HG02970 (cell line): ENCODE data around the gene NAA60.
"Not testable (repeated sequence)": the region's sequence is repeated elsewhere in the genome, so short reads cannot be mapped to it uniquely, and the experiment has no call there.

ENCODE experiments used
- ATAC-seq: cut with Tn5 transposase; IDR thresholded peaks from one replicate; pipeline ENCODE4 v1.9.1; 2021; ENCODE audit warnings: mild to moderate bottlenecking, moderate library complexity, moderate number of reproducible peaks; ENCODE audit not compliant: unreplicated experiment, low FRiP score

NAA60 gene

GRCh38 chr16:3481696-3482658, 38.5 kb downstream of the NAA60 start:
- ATAC-seq, result no peak

GRCh38 chr16:3482659-3483241, 39.3 kb downstream of the NAA60 start:
- no peak for ATAC-seq

GRCh38 chr16:3484318-3485096, 41.0 kb downstream of the NAA60 start:
- no peak for ATAC-seq

GRCh38 chr16:3485097-3485745, 41.7 kb downstream of the NAA60 start:
- ATAC-seq, result no peak

GRCh38 chr16:3485821-3486505, 42.5 kb downstream of the NAA60 start:
- no peak for ATAC-seq

GRCh38 chr16:3486506-3487215, 43.2 kb downstream of the NAA60 start:
- no peak for ATAC-seq

- no peak for ATAC-seq
These were observed 44.3 kb downstream of the NAA60 start for GRCh38 chr16:3487521-3488410.

GRCh38 chr16:3488801-3489200, 45.3 kb downstream of the NAA60 start:
- ATAC-seq, result no peak

GRCh38 chr16:3490911-3491629, 47.6 kb downstream of the NAA60 start:
- no peak for ATAC-seq

GRCh38 chr16:3492356-3492755, 48.9 kb downstream of the NAA60 start:
- ATAC-seq, result no peak

GRCh38 chr16:3494386-3494973, 51.0 kb downstream of the NAA60 start:
- ATAC-seq, result no peak

GRCh38 chr16:3495176-3495575, 51.7 kb downstream of the NAA60 start, which contains the start of gene C16orf90:
Gene C16orf90, minus strand, starts transcription at chr16:3495489. Its CDS starts 68 bp downstream, at chr16:3495421.
- no peak for ATAC-seq

- no peak for ATAC-seq
These were observed 52.9 kb downstream of the NAA60 start for GRCh38 chr16:3496386-3496785.

- ATAC-seq, result no peak
These were observed 54.3 kb downstream of the NAA60 start for GRCh38 chr16:3497771-3498170.

GRCh38 chr16:3498988-3499387, 55.5 kb downstream of the NAA60 start:
- no peak for ATAC-seq

GRCh38 chr16:3501412-3501761, 57.9 kb downstream of the NAA60 start:
- ATAC-seq, result not testable (repeated sequence)

- ATAC-seq, result no peak
These were observed 58.4 kb downstream of the NAA60 start for GRCh38 chr16:3501783-3502400.
